NCI-H2107 treated with DMSO at 0.1 percent for 48 hours (cell line): ENCODE measurements around the gene KCNAB1.
A peak's percentile ranks its signal among the peaks of the same experiment; 100 is the strongest.
"Not testable (repeated sequence)": the region's sequence is repeated elsewhere in the genome, so short reads cannot be mapped to it uniquely, and the experiment has no call there.

Experiments used
- DNase-seq: peaks from one replicate; lab custom pipeline; 2025; ENCODE audit not compliant: unreplicated experiment; lab: John Stamatoyannopoulos, UW

Gene KCNAB1

DNA sequence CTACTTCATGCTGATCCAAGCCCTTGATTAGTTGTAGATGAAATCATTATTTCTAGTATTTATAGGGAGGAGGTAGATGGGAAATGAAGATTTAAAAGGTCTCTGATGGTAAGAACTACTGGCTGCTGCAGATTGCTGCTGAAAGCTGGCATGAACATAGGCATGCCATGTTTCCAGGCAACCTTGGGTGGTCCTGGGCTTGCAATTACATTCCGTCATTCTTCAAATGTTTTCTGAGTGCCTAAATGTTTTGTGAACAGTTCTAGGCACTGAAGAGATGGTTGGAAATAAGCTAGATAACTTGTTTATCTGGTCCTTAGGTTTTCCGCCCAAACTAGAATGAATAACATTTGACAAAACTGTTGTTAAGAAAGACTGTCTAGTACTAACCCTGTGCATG, 95.8 kb downstream of the KCNAB1 start:
- DNase-seq = no peak

DNA sequence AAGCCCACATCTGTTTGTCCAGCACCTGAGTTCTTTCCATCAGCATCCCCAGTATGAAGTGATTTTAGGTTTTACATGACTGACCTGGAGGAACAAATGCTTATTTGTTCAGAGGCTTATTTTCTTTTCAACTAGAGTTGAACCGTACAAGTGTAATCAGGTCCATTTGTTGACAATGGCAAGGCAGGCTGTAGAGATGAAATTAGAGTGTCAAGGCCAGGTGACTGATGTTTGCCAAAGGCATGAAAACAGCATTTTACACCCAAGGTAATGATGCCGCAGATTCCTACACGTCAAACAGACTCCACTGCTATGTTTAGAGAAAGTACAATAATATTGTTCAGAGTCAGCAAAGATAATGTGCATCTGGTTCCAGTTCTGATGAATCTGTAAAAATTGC, 96.5 kb downstream of the KCNAB1 start:
- no peak for DNase-seq

DNA sequence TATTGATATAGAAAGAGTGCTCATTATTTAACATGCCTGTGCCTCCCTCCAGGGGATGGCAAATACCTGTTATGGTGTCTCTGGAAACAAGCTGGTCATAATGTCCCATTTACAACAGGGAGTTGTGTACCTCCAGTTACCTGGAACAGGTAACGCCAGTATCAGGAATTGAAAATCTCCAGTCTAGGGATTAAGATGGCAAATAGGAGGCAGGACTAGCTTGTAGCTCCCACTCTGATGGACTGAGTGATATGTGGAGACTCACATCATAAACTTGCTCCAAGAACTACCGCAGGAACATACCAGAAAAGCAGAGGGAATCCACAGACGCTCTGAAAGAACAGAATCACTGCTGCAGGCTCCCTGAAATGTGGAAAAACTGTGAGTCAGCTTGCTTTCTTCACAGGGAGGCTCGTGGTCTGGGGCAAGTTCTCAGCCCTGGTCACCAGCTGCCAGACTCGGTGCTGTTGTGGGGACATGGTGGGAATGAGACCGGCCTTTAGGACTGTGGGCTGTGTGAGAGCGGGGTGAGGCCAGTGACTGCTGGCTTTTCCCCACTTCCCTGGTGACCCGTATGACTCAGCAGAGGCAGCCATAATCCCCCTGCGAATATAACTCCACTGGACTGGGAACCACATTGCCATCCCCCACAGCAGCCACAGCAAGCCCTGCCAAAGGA, 97.4 kb downstream of the KCNAB1 start:
- DNase-seq = no peak

DNA sequence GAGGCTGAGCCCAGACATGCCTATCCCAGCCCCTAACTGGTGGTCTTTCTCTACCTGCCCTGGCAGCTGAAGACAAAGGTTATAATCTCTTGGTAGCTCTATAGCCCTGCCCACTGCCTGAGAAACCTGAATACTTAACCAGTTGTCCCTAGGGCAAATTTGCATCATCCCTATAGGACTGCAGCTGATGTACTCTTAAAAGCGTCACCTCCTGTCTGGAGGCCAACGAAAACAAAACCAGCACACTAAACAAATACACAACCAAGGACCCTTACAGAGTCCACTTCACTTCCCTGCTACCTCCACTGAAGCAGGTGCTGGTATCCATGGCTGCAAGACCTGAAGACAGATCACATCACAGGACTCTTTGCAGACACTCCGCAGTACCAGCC, 98.0 kb downstream of the KCNAB1 start:
- peak; percentile 16 for DNase-seq

DNA sequence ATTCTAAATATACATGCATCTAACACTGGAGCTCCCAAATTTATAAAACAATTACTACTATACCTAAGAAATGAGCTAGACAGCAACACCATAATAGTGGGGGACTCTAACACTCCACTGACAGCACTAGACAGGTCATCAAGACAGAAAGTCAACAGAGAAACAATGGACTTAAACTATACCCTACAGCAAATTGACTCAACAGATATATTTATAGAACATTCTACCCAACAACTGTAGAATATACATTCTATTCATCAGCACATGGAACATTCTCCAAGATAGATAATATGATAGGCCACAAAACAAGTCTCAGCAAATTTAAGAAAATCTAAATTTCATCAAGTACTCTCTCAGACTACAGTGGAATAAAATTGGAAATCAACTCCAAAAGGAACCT, 102.0 kb downstream of the KCNAB1 start:
- not testable (repeated sequence) for DNase-seq

DNA sequence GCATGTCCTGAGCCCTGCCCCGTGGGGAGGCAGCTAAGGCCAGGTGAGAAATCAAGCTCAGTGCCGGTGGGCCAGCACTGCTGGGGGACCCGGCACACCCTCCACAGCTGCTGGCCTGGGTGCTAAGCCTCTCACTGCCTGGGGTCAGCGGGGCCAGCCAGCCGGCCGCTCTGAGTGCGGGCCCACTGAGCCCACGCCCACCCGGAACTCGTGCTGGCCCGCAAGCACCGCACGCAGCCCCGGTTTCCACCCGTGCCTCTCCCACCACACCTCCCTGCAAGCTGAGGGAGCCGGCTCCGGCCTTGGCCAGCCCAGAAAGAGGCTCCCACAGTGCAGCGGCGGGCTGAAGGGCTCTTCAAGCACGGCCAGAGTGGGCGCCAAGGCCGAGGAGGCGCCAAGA, 103.7 kb downstream of the KCNAB1 start:
- DNase-seq = not testable (repeated sequence)

DNA sequence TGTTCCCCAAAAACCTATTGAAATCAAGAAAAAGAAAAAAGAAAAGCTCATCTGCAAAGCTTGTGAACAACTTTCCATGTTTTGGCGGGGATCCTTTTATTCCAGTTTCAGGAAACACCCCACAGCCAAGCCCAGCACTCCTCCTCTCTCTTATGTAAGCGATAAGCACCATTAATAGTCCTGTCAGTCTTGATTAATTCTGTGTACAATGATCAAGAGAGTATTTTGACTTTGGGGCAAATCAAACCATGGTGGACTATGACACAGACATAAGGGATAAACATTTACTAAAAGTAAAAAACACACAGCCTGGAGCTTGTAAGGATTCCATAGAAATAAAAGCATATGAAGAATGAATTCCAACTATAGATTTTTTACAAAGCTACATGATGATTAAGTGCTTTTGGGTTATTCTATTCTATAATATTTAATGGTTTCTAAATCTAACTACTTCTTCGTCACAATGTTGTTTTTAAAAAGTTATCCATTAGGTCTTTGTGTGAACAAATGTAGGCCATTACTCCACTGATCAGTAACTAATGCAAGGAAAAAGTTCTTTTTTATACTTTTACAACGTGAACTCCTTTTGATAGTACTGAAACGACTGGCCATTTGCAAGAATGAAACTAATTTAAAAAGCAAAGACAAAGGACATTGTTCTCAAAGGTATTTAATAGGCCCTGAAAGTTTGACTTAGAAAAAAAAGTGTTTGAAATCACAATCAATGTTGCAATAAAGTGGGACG, 106.5 kb downstream of the KCNAB1 start:
- DNase-seq = no peak

DNA sequence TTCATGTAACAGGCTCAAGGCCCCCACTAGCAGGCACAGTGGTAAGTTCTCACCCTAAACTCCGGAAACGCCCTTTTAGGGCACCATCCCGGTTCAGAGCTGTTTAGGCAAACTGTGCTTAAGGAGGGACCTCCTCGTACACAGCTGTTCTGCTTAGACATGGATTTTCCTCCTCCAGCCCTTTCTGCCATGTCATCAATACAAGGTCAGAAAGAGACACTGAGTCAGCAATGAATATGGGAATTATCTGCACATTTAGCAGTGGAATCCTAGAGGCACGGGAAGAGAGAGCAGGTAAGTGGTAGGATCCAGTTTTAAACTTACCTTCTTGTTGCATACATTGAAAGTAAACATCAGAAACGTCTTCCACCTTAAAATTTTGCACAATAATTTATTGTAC, 107.3 kb downstream of the KCNAB1 start:
- no peak for DNase-seq

DNA sequence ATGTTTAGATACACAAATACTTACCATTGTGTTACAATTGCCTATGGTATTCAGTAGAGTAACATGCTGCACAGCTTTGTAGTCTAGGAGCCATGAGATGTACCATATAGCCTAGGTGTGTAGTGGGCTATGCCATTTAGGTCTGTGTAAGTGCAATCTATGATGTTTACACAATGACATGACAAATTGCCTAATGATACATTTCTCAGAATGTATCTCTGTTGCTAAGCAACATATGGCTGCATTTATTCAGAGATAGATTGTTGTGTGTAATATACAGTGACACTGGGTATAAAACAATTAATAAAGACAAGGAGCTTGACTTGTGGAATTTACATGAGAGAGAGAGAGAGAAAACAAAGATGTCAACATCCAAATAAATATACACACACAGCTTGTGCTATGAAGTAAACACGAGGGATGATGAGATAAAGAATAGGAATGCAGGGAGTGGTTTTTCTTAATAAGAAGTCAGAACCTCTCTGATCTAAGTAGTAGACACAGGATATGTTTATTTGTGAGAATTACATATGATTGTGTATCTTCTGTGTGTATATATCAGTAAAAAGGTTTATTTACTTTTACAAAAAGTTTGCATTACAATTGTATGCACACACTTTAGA, 110.0 kb downstream of the KCNAB1 start:
- DNase-seq = no peak

DNA sequence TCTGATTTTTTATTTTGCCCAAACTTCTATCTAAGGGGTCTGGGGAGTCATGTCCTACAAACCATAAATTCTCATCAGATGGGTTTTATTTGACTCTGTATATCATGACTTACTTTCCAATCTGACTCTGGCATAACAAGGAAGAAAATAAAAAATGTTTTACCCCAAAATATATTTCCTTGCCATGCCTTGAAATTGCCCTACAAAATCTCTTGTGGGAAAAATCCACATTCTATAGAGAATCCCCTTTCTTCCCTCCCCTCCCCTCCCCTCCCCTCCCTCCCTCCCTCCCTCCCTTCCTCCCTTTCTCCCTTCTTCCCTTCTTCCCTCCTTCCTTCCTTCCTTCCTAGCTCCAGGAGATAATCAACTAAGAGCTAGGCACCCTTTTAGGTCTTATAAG, 110.8 kb downstream of the KCNAB1 start:
- not testable (repeated sequence) for DNase-seq

DNA sequence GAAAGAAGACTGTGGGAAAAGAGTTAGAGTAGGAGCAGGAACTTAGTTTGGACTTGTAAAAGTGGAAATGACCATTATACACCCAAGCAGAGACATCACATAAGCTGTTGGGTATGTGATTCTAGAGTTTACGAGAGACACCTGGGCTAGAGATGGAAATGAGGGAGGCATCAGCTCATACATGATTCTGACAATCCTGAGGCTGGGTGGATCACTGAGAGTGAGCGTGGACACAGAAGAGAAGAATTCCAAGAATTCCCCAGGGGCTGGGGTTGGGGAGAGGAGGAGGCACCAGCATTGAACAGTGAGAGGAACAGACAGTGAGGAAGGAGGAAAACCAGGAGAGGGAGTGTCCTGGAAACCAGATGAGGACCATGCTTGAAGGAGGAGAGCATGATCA, 113.5 kb downstream of the KCNAB1 start:
- no peak for DNase-seq

DNA sequence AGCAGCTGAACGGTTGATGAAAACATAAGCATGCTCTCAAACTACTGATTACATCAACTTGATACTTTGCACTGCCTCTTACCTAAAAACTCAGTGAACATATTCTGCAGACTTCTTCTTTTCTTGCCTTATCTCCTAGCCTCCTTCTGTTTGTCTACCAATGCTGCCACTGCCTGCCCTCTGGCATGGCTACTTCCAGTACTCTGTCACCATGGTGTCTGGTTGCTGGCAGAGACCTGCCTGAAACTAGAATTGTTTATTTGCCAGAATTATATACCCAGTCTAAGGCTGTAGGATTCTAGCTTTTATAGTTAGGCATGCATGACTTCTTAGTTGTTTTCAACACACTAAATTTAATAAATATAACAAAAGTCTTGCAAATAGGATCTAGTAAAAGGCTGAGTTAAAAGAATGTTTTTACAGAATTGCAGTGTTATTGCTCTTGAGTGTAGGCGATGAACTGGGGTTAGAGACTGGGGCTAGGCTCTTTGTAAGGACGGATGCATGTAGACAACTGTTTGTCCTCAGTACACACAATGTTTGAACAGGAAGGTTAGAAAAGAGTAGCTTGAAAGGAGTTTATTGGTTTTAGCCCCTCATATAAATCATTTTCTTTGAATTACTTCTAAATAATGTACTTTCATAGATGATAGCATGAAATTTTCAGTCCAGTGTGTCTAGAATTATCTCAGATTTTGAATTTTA, 116.3 kb downstream of the KCNAB1 start:
- no peak for DNase-seq

DNA sequence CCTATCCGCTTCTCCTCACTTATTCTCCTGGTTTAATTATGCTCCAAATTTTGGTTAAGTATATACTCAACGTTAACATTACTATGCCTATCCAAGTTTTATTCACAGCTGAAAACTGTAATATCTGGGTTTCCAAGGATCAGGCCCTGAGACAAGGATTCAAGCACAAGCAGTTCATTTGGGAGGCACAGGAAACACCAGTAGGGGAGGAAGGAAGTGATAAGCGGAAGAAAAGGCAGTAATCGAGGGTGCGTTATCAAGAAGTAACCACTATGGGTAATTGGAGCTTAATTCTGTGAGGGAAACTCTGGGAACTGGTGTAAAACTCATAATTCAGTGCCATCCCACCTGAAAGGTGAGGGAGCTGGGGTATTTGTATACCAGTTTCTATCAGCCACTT, 120.3 kb downstream of the KCNAB1 start:
- DNase-seq = no peak

DNA sequence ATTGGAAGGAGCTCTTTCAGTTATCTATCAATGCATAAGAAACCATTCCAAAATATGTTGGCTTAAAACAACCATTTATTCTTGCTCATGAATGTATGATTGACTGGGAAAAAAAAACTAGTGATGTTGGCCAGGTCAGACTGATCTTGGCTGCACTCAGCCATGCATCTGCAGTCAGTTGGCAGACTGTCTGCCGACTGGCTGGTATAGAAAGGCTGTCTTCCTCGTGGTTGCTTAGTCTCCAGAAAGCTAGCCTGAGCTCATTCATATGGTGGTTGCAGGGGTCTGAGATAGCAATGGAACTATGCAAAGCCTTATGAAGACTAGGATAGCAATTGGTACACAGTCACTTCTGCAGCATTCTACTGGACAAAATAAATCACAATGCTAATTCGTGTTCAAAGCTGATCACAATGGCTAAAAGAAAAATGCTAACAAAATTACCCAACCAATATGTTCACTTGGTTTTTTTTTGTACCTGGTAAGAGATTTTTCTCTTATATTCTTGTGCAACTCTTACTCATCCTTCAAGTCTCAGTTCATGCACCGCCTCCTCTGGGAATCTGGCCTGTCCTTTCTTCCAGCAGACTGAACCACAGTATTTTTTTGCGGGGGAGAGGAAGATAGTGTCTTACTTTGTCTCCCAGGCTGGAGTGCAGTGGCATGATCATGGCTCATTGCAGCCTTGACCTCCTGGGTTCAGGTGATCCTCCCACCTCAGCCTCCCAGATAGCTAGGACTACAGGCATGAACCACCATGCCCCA, 126.8 kb downstream of the KCNAB1 start:
- no peak for DNase-seq

DNA sequence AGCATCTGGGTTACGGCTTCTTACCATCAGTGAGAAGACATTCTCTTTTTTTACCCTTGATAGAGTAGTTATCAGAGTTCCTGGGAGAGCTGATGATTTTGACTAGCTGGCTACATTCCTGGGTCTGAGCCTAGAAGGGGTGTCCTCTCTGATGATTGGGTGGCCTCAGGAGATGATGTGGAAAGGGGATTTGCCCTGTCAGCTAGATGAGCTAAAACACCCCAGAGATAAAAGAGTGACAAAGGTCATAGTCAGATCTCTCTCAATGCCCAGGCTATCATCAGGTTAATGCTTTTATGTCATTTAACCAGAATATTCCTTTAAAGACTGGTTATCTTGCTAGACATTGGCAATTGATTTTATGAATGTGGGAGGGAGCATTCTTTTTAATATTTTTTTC, 130.2 kb downstream of the KCNAB1 start:
- DNase-seq = no peak

DNA sequence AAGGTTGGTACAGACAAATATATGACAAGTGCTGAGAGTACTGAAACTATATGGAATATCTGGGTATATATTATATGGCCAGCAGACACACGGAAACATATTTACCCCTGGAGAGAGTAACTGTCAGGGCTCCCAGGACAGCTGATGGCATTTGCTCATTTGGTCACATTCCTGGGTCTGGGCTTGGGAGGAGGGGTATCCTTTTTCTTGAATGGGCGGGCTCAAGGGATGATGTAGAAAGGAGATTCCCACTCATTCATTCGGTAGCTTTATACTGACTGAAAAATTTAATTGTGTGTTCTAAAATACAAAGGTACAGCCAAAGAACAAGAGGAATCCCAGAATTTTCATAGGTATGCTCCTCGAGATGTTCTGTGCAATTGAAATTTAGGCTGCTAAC, 131.0 kb downstream of the KCNAB1 start:
- no peak for DNase-seq

DNA sequence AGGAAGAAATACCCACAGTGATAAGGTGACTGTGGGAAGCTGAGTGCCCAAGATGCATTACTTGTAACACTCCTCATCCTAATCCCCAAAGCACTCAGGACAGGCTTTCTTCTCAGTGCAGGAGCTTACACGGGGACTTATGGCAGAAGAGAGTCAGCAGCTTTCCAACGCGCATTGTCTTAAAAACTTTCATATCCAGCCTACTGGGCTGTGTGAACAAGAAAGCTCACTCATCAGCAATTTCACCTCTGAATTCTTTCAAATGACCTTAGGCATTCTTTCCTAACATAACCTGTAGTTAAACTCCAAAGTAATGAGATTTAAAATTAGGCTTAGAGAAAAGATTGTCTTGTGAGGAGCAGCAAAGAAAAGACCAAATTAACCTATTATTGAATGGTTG, 132.3 kb downstream of the KCNAB1 start:
- DNase-seq = no peak

DNA sequence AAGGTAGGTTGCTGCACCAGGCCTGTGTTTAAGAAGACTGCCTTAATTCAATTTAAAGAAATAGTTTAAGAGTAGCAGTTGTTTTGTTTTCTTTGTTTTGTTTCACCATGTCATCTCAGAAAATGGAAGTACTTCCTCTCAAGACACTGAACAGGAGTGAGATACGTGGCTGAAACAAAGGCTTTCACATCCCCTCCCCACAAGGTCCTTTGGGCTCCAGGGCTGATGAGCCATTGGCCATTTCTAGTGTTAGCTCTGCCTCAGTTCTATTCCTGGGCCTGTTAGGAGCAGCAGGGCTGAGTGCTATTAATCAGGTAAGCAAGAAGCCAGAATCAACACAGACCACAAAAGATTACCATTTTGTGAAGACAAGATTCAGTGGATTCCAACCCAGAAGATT, 132.8 kb downstream of the KCNAB1 start:
- DNase-seq = no peak

DNA sequence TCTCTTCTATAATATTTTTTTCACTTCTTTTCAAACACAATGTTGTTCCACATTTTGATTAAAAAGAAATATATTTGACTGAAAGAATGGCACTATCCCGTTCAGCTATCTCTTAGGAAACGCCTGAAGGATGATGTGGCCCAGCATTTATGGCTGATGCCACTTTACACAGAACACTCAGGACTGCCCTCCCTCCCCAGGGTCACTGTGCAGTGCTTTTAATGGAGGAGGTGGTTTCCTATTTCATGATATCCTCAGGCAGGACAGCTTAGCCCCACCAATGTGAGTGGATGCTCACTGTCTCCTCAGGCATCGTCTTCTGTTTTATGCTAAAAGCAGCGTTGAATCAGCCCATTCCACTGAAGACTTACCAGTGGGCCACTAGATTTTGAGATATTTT, 135.9 kb downstream of the KCNAB1 start:
- DNase-seq = no peak

DNA sequence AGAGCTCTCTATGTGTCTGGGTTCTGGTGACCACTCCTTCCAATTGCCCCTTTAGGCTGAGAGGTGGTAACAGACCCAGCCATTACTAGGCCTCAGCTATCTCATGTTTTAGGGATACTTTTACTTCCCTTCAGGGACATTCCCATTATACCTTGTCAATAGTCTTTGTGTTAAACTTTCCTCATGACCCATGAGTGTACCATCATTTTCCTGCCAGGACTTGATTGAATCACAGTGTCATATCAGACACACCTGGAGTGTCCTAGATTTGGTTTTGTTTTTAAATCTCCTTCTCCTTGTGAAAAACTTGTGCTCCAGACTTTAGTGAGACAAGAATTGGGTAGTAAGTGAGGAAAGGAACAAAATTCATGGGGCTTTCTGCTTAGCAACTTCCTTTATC, 136.6 kb downstream of the KCNAB1 start:
- DNase-seq = no peak

DNA sequence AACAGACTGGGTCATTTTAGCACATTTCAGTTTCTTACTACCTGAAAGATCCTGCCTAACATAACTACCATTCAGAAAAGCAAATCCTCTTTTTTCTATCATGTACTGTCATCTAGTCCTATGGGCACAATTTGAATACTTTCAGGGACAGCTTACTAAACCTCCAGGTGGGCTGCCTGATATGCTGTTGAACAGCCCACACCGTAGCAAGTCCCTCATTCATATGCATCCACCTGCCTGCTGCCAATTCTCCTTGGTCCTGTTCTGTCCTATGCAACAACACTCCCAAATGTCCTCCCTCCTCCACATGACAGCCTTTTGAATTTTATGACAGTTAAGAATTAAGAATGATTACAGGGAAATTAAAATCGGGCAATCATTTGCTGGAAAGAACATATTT, 137.9 kb downstream of the KCNAB1 start:
- DNase-seq = no peak
